HG03095 (cell line): ENCODE measurements around the gene NR3C2.

Experiments used
- ATAC-seq: cut with Tn5 transposase; IDR thresholded peaks from one replicate; pipeline ENCODE4 v1.9.1; 2021; ENCODE audit warnings: moderate library complexity; ENCODE audit not compliant: unreplicated experiment

NR3C2 gene

GRCh38 chr4:148268835-148269234, 173.4 kb downstream of the NR3C2 start:
- ATAC-seq: no peak

DNA sequence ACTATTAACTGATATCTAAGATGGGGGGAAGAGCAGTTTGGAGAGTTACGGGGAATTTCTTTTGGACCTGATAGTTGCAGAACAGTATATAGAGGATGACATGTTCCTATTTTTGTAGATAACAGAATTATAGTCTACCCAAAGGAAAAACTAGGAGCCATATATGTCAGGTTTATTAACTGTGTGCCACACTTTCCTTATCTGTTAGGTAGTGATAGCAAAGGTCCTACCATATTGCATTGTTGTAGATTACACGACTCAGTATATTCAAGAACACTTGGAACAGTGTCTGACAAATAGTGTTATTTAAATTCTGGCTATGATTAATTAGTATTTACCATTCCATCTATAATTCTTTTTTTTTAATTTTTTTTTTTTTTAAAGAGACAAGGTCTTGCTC, 175.3 kb downstream of the NR3C2 start:
- no peak for ATAC-seq

DNA sequence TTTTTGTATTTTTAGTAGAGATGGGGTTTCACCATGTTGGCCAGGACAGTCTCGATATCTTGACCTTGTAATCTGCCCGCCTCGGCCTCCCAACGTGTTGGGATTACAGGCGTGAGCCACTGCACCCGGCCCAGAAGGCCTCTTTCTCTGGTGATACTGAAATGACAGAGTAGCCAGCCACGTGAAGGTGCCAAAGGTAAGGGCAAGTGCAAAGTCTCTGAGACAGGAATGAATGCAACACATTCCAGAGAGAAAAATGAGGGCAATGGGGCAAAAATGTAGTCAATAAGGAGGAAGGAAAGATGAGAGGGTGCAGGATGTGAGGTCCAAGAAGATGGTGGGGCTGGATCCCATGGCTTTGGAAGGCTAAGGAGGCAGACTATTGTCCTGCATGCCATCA, 176.0 kb downstream of the NR3C2 start:
- ATAC-seq: no peak

DNA sequence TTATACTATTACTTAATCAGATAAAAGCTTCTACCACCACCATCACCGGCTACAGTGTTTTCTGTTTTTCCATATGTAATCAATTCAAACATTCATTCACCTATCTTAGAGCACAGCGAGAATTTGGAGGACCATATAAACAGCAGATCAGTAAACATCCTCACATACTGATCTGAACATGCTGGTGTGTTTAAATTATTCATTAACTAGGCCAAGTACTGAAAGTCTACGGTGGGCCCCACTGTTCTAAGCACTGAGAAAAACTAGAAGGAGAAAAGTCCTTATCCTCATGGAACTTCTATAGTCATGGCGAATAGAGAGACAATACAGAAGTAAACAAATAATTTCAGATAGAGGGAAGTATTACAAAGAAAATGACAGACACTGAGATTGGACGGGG, 176.6 kb downstream of the NR3C2 start:
- ATAC-seq: no peak

DNA sequence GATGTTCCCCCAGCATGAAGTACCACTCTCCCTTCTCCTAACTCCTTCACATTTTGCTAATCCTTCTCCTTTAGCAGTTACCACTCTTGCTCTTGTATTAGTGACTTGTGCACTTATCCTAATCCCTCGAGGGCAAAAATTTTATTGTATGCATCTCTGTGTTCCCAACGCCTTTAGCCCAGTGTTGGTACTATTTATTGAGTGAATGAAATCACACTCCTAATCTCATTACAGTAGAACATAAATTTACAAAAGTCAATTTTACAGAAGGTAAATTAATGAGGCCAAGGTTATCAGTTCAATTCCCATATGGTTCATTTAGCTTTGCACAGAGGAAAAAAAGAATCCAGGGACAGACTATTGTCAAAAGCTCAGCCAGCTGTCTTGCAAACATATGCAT, 178.4 kb downstream of the NR3C2 start:
- ATAC-seq: no peak

- ATAC-seq: no peak
Measured at GRCh38 chr4:148263127-148263526, 179.1 kb downstream of the NR3C2 start.

DNA sequence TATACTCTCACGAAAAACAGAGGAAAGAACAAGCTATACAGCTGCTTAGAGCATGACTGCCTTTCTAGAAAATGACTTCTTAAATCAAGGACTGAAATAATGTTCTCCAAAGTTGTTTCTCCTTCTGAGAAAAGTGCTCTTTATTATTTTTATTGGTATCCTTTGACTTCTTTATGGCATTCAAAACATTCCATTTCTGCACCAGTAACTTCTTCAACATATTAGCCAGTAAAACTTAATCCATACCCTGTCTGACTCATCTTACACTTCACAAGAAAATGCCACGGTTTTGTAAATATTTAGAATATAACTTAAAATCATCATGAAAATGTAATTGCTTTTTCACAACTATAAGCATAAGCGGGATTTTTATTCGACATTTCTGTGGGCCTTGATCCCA, 180.4 kb downstream of the NR3C2 start:
- no peak for ATAC-seq

- ATAC-seq: no peak
Measured at GRCh38 chr4:148259841-148260240, 182.4 kb downstream of the NR3C2 start.

DNA sequence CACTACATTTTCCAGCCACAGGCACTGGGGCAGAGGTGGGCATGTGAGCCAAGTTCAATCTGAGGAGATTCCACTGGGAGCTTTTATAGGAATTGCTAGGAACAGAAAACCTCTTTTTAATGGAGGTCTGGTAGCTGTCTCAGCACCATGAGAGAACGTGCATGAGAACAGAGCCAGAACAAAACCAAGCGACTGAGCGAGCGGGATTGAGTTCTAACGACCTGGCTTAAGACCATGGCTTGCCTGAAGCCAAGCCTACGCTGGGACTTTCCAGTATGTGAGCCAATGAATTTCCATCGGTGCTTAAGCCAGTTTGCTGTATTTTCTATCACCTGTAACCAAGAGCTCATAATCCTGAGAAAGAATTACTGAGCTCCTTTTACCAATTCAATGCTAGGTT, 183.7 kb downstream of the NR3C2 start:
- ATAC-seq: no peak

DNA sequence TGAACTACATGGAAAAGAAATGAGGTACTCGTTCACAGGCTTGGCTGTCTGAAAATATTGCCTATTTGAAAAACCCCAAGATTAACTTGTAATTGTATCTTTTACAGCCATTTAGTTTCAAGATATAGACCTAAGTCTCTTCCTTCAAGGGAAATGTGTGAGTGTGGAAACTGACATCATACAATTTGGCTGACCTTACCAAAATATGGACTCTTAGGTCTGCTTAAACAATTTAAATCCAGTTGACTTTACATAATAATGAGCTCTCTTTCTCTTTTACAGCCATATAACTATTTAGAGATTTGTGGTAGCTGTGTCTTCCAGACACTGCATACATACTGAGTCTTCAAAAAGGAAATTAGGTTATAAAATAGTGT, 186.9 kb downstream of the NR3C2 start:
- ATAC-seq: no peak

GRCh38 chr4:148254621-148255343, 187.4 kb downstream of the NR3C2 start:
- no peak for ATAC-seq

- ATAC-seq: no peak
Measured at GRCh38 chr4:148253768-148254167, 188.4 kb downstream of the NR3C2 start.

- ATAC-seq: no peak
Measured at GRCh38 chr4:148248824-148249223, 193.4 kb downstream of the NR3C2 start.

DNA sequence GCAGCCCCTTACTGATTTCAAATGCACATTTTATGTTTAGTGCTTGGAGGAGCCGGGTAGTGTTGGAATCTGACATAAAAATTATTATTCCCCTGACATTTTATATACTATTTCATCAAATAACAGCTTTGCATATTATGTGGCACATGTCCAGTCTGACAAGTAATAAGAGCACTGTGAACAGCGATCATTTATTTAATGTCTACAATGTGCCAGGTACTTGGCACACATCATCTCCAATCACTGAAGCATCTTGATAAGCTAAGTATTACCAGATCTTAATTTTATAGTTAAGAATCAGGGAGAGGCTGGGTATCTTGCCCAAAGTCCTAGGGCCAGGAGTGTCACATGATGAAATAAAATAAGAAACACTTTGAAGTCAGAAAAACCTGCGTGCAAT, 197.2 kb downstream of the NR3C2 start:
- no peak for ATAC-seq

DNA sequence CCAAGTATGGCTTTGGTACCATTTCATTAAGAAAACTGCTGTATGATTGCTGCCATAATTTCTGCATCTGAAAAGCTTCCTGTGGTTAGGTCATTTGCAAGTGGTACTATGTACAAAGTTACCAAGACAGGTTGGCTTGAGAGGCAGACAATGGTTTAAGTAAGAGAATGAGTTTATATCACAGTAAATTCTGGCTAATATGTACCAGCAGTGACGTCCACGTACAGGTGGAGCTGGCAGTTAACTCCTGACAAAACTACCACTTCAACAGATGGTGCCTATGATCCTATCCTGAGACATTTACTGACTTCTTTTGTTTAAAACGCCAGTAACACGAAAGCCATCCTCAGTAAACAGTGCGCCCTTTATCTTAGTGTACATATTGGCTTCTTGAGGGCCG, 198.4 kb downstream of the NR3C2 start:
- ATAC-seq: no peak

GRCh38 chr4:148240241-148240640, 202.0 kb downstream of the NR3C2 start:
- ATAC-seq: no peak

GRCh38 chr4:148239494-148239985, 202.7 kb downstream of the NR3C2 start:
- ATAC-seq: no peak

GRCh38 chr4:148238811-148239493, 203.3 kb downstream of the NR3C2 start:
- ATAC-seq: no peak

- ATAC-seq: no peak
Measured at GRCh38 chr4:148238086-148238485, 204.1 kb downstream of the NR3C2 start.

GRCh38 chr4:148235809-148236208, 206.4 kb downstream of the NR3C2 start:
- no peak for ATAC-seq

DNA sequence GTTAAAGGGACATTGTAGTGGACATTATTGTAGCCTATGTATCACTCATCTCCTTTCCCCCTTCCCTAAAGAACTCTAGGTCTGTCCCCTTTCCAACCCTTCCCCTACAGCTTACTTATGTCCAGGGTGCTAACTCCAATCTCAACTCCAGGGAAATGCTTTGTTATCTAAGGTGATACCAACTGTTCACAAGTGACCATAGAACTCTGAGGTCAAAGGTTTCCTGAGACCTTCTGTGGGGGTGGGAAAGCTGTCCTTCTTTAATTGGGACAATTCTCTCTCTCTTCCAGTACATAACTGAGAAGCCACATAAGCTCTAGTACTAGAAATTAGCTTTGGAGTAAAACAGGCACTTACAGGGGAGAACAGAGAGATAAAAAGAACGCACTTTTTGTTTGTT, 212.4 kb downstream of the NR3C2 start:
- ATAC-seq: no peak

- ATAC-seq: no peak
Measured at GRCh38 chr4:148229028-148229427, 213.2 kb downstream of the NR3C2 start.

- ATAC-seq: no peak
Measured at GRCh38 chr4:148227147-148227546, 215.1 kb downstream of the NR3C2 start.
